ACC112 (cell line): ENCODE results near the gene MS4A4E.

Experiments used
- H2AFZ ChIP-seq: fragments of 200-600 bp; sonication (generic); one replicate; pipeline ENCODE4 v1.6.0; 2017; ENCODE audit warnings: antibody characterized with exemption, low read length; ENCODE audit not compliant: unreplicated experiment
- H3K27ac ChIP-seq: fragments of 200-600 bp; sonication (generic); 2 replicates; pipeline ENCODE4 v1.5.1; 2014; ENCODE audit warnings: low read depth, mild to moderate bottlenecking, antibody characterized with exemption, low read length, moderate library complexity
- H3K27me3 ChIP-seq: fragments of 200-600 bp; sonication (generic); 2 replicates; pipeline ENCODE4 v1.6.1; 2014; ENCODE audit warnings: mild to moderate bottlenecking, antibody characterized with exemption, low read length, moderate library complexity, mixed read lengths; ENCODE audit not compliant: insufficient read depth
- H3K36me3 ChIP-seq: fragments of 200-600 bp; sonication (generic); 2 replicates; pipeline ENCODE4 v1.6.1; 2016; ENCODE audit warnings: mild to moderate bottlenecking, antibody characterized with exemption, low read length, moderate library complexity, mixed read lengths; ENCODE audit not compliant: insufficient read depth
- H3K4me1 ChIP-seq: fragments of 200-600 bp; sonication (generic); one replicate; pipeline ENCODE4 v1.6.1; 2016; ENCODE audit warnings: low read length, mixed read lengths; ENCODE audit not compliant: insufficient read depth, unreplicated experiment, control insufficient read depth
- H3K4me3 ChIP-seq: fragments of 200-600 bp; sonication (generic); 2 replicates; pipeline ENCODE4 v1.5.1; 2014; ENCODE audit warnings: mild to moderate bottlenecking, low read depth, low read length
- H3K79me2 ChIP-seq: fragments of 200-600 bp; sonication (generic); one replicate; pipeline ENCODE4 v1.6.0; 2016; ENCODE audit warnings: low read length; ENCODE audit not compliant: control insufficient read depth, unreplicated experiment, insufficient read depth

MS4A4E gene

DNA sequence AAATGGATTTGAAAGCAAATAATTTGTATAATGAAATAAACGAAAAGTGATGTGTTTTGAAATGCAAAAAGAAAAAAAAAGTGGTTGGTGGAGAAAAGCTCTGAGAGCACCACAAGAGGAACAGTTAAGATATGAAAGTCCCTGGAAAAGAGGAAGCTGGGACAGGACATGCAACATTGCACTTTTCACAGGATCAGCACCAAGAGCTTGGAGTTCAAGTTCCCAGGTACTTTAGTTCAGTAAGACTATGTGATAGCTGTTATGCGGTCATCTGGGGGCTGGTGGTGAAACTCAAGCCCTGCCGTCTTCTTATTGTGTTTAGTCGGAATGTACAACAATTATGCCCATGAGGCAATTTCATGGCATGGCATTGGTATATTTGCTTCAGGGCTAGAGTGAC is 20.5 kb upstream of the MS4A4E start:
- Histone ChIP-seq H3K27ac (no peak overlapping the region), H3K36me3 (no peaks in the 10 kb centered on the region), H3K4me3 (no peak overlapping the region), H3K4me1 (no peaks in the 10 kb centered on the region), H3K79me2 (no peaks in the 10 kb centered on the region), H3K27me3 (peaks cover 5% of the 10 kb centered on the region), H2AFZ (no peak overlapping the region)

DNA sequence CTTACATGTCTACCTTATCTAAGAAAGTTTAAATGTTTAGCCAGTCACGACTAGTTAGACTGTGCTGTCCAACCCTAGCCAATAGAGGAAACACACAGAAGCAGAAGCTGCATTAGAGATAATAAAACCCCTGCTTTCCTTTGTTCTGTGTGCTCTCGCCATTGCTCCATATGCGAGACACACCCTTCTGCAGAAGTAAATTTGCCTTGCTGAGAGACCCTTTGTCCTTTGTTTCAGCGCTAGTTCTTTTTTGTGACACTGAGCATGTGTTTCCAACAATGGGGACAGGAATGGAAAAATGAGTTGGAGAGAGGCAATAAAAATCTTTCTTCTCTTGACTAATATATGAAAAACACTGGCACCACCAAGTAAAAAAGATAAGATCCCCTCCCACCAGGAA is 18.1 kb upstream of the MS4A4E start:
- Histone ChIP-seq H2AFZ (no peak overlapping the region), H3K4me1 (no peaks in the 10 kb centered on the region), H3K36me3 (no peaks in the 10 kb centered on the region), H3K79me2 (no peaks in the 10 kb centered on the region), H3K4me3 (no peak overlapping the region), H3K27ac (no peak overlapping the region), H3K27me3 (no peaks in the 10 kb centered on the region; the same call in 1 of the 2 replicates)

DNA sequence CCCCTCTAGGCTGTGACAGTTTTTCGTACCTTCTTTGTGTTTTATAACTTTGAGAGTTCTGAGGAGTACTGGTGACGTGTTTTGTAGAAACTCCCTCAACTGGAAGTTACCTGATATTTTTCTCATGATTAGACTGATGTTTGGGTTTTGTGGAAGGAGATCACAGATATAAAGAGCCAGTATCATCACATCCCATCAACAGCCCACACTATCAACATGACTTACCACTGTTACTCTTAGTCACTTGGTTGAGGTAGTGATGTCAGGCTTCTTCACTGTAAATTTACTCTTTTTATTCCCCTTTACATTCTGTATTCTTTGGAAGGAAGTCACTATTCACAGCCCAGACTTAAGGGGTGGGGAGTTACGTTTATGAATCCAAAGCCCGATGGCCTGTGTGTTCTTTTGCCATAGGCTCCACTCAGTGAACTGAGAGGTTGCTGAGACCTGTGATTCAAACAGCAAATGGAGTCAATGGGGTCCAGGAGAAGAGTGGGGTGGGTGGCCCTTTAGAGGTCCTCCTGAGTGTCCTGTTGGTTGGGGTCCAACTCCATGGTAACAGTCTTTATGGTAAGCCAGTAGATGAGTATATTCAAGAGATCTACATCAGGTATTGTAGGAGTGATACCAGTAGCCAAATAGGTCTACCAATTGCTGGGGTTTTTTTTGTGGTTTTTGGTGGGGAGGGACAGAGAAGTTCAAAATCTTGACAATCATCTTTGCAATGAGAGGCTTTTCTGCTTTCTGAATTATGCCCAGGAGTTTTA is 15.2 kb upstream of the MS4A4E start:
- no peak overlapping the region for H3K27ac ChIP-seq
- no peaks in the 10 kb centered on the region for H3K4me1 ChIP-seq
- no peaks in the 10 kb centered on the region for H3K79me2 ChIP-seq
- H2AFZ ChIP-seq, result no peak overlapping the region
- no peaks in the 10 kb centered on the region for H3K36me3 ChIP-seq
- H3K27me3 ChIP-seq, result no peaks in the 10 kb centered on the region; the same call in 1 of the 2 replicates
- no peak overlapping the region for H3K4me3 ChIP-seq

DNA sequence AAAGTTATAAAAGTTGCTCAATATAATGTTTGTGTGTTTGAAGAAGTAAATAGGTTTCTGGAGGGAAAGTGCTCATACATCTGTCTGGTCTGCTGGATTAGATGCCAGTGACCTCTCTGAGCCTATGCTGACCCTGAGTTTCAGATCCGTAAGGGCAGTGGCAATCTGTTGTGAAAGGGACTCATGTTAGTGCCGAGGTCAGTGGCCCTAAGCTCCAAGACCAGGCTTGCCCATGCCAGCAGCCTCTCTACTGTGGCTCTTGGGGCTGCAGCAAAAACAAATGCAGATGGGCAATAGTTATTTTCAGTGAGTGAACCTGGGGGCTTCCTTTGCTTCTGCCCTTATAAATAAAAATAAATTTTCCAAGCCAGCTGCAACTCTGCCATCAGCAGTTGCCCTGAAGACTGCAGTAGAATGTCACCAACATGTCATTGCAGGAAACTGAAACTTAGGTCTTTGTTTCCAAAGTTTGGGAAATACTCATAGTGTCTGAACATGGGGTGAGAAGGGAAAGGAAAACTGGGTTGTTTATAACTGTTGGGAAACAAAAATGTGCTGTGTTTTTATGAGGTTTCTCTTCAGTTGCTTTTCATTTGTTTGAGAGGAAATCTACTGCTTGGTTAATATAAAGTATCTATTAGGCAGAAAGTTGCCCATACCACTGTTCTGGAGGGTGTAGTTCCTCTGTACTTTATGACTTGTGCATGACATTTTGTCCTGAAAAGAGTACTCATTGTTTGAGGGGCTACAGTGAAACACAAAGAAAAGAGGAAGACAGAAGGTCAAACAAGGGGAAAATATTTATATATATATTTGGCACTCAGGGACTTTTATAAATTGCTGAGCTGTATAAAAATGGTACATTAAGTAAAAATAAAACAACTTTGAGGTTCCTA is 9.5 kb upstream of the MS4A4E start:
- no peak overlapping the region for H3K27ac ChIP-seq
- no peaks in the 10 kb centered on the region for H3K27me3 ChIP-seq
- no peak overlapping the region for H2AFZ ChIP-seq

DNA sequence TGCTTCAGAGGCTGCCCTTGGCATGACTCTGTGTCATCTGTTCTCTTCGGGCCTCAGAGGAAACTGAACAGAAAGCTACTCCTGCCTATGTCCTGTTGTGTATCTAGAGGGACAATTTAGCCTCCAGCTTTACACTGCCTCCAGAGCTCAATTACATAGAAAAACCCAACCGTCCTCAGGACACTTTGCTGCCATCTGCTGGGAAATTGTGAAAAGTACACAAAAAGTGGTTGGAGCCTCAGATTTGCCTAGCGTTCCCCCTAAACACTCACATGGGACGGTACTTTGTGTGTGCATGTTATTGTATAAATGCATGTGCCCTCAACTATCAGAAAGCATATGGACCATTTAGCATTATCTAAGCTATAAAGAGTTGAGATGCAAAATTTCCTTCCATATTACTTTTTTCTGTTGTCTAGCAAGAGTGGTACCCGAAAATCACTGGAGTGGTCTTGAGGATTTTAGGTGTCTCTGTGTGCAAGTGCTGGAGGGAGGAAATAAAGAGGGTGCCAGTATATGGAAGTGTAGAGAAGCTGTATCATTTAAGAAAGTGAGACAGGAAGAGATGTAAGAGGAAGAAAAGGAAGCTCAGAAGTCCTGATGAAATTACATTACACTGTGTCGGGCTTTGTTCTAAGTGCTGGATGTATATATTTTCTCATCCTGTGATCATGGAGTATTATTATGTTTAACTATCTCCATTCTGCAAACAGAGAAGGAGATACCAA is 8.7 kb upstream of the MS4A4E start:
- H2AFZ ChIP-seq, result no peak overlapping the region
- H3K27ac ChIP-seq, result no peak overlapping the region

More for the DNA sequence above, 9.5 kb upstream of the MS4A4E start:
- Histone ChIP-seq H3K4me1 (no peaks in the 10 kb centered on the region), H3K36me3 (no peaks in the 10 kb centered on the region), H3K79me2 (no peaks in the 10 kb centered on the region), H3K4me3 (no peak overlapping the region)

DNA sequence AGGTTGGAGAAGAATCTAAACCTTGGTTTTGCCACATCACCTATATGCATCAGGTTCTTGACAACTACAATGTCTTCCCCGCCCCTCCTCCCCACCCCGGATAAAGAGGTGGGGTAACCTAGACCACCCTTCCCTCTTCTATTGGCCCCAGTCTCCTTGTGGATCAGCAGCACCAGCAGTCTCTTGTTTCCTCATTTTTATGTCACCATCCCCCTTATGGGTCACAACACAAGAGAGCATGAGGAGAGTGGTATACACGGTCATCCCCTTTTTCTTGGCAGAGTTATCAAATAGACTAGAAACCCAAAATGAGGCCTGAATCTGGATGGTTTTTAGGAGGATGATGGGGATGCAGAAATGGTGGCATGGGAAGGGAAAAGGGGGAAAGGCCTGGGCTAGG is 1.2 kb downstream of the MS4A4E start:
- Histone ChIP-seq H2AFZ (no peak overlapping the region), H3K36me3 (no peaks in the 10 kb centered on the region), H3K27ac (no peak overlapping the region), H3K4me3 (no peak overlapping the region), H3K27me3 (no peaks in the 10 kb centered on the region), H3K4me1 (no peaks in the 10 kb centered on the region), H3K79me2 (no peaks in the 10 kb centered on the region)

More for the DNA sequence above, 8.7 kb upstream of the MS4A4E start:
- no peaks in the 10 kb centered on the region for H3K27me3 ChIP-seq
- H3K79me2 ChIP-seq, result no peaks in the 10 kb centered on the region
- H3K4me3 ChIP-seq, result no peak overlapping the region
- H3K36me3 ChIP-seq, result no peaks in the 10 kb centered on the region
- H3K4me1 ChIP-seq, result no peaks in the 10 kb centered on the region

DNA sequence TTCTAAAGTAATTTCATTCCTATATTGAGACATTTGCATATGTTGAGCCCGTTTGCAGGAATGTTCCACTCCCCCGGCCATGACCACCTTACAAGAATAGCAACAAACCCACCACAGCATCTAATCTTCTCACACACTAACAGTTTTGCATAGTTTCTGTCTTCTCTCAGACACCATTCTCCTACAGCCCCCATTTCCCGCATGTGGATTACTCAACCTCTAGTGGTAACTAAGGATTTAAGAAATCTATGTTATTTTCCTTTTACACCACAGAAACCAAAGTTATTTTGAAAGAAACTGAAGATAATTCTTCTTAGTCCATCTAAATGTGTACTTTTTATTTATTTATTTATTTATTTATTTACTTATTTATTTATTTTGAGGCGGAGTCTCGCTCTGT is 2.3 kb downstream of the MS4A4E start:
- Histone ChIP-seq H3K4me1 (no peaks in the 10 kb centered on the region), H3K27me3 (no peaks in the 10 kb centered on the region), H3K4me3 (no peak overlapping the region), H2AFZ (no peak overlapping the region), H3K79me2 (no peaks in the 10 kb centered on the region), H3K27ac (no peak overlapping the region), H3K36me3 (no peaks in the 10 kb centered on the region)

DNA sequence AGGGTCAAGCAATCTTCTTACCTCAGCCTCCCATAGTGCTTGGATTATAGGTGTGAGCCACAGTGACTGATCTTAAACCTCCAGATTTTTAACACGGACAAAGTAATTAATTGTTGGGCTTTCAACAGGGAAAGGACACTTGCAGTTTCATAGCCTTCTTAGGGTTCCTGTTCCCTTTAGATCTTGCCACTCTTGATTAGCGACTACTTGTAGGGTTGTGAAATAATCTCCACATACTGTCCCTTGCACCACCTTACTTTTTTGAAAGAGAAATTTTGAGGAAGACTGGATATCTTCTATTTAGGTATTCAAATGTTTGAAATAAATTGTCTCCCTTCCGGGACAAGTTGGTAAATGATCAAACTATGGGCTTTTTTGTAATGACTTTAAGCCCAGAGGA is 7.6 kb downstream of the MS4A4E start:
- Histone ChIP-seq H3K79me2 (no peaks in the 10 kb centered on the region), H3K4me1 (no peaks in the 10 kb centered on the region), H3K27ac (no peak overlapping the region), H2AFZ (no peak overlapping the region), H3K27me3 (no peaks in the 10 kb centered on the region), H3K36me3 (no peaks in the 10 kb centered on the region), H3K4me3 (no peak overlapping the region)

DNA sequence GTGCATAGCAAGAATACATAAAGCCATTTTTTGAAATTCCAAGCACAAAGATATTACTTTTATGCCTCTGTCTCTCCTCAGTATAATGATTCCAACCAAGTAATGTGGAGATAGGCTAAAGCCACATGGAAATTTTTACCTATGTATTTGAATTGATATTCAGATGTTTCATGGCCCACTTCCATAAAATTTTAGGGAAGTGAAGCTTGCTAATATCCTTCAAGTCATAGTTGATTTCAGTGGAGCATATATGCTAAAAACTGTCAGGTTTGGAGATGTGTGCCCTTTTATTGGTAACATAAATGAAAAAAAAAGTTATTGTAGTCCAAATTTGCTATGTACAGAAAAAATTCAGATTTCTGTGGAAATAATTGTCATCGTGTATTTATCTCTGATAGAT is 12.3 kb downstream of the MS4A4E start:
- H3K36me3 ChIP-seq, result no peaks in the 10 kb centered on the region
- H3K79me2 ChIP-seq, result no peaks in the 10 kb centered on the region
- no peak overlapping the region for H3K27ac ChIP-seq
- no peaks in the 10 kb centered on the region for H3K4me1 ChIP-seq
- no peak overlapping the region for H3K4me3 ChIP-seq
- H3K27me3 ChIP-seq, result no peaks in the 10 kb centered on the region
- H2AFZ ChIP-seq, result no peak overlapping the region

DNA sequence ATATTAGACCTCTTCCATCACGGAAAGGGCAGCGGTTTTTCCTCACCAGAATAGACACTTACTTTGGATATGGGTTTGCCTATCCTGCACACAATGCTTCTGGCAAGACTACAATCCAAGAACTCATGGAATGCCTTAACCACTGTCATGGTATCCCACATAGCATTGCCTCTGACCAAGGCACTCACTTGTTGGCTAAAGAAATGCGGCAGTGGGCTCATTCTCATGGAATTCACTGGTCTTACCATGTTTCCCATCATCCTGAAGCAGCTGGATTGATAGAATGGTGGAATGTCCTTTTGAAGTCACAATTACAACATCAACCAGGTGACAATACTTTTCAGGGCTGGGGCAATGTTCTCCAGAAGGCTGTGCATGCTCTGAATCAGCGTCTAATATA is 20.8 kb downstream of the MS4A4E start:
- Histone ChIP-seq H3K27me3 (no peaks in the 10 kb centered on the region), H3K4me3 (no peak overlapping the region), H3K27ac (no peak overlapping the region), H3K79me2 (no peaks in the 10 kb centered on the region), H2AFZ (no peak overlapping the region), H3K4me1 (no peaks in the 10 kb centered on the region), H3K36me3 (no peaks in the 10 kb centered on the region)
